Endodermal cell (in vitro differentiated cells): ENCODE results near the gene SPA17. TPM values are rescaled to one million over a fixed set of nuclear protein-coding genes. Genes with fewer than 3 reads are reported as not detected.

ENCODE experiments used
- DNase-seq: peaks from one replicate; pipeline ENCODE4 v3.0.0-alpha.2; 2017
- H3K27ac ChIP-seq: 2 replicates; pipeline ENCODE4 v1.5.1; 2013; ENCODE audit warnings: mild to moderate bottlenecking, low read depth, low read length, moderate library complexity
- H3K27me3 ChIP-seq: 2 replicates; pipeline ENCODE4 v1.6.1; 2013; ENCODE audit warnings: mild to moderate bottlenecking, low read length, moderate library complexity; ENCODE audit not compliant: insufficient read depth, control insufficient read depth, poor library complexity, severe bottlenecking
- H3K36me3 ChIP-seq: 2 replicates; pipeline ENCODE4 v1.7.0; 2013; ENCODE audit warnings: mild to moderate bottlenecking, low read length, moderate library complexity; ENCODE audit not compliant: control insufficient read depth, insufficient read depth
- H3K4me1 ChIP-seq: one replicate; pipeline ENCODE4 v1.7.0; 2013; ENCODE audit warnings: low read length; ENCODE audit not compliant: control insufficient read depth, insufficient read depth
- H3K4me3 ChIP-seq: 2 replicates; pipeline ENCODE4 v1.5.1; 2013; ENCODE audit warnings: mild to moderate bottlenecking, low read length, moderate library complexity
- H3K9ac ChIP-seq: 2 replicates; pipeline ENCODE4 v1.6.1; 2013; ENCODE audit warnings: mild to moderate bottlenecking, low read length, moderate library complexity; ENCODE audit not compliant: poor library complexity, severe bottlenecking; ENCODE audit errors: extremely low read depth
- H3K9me3 ChIP-seq: 2 replicates; pipeline ENCODE4 v1.6.1; 2013; ENCODE audit warnings: mild to moderate bottlenecking, low read length, moderate library complexity; ENCODE audit not compliant: control insufficient read depth
- H3K27ac Mint-ChIP-seq: 2 replicates; pipeline ENCODE4 v1.8.0; 2020; ENCODE audit warnings: mixed read lengths
- H3K27me3 Mint-ChIP-seq: 2 replicates; pipeline ENCODE4 v1.8.0; 2021; ENCODE audit warnings: mild to moderate bottlenecking, mixed read lengths; ENCODE audit not compliant: insufficient read depth
- H3K36me3 Mint-ChIP-seq: 2 replicates; pipeline ENCODE4 v1.8.0; 2020; ENCODE audit warnings: low read depth, mixed read lengths
- H3K4me1 Mint-ChIP-seq: 2 replicates; pipeline ENCODE4 v1.8.0; 2020; ENCODE audit warnings: mixed read lengths
- H3K4me3 Mint-ChIP-seq: 2 replicates; pipeline ENCODE4 v1.8.0; 2020; ENCODE audit warnings: mild to moderate bottlenecking, moderate library complexity, mixed read lengths
- H3K9me3 Mint-ChIP-seq: 2 replicates; pipeline ENCODE4 v1.8.0; 2020; ENCODE audit warnings: mild to moderate bottlenecking, mixed read lengths
- CTCF ChIP-seq: fragments of 200-600 bp; sonication (generic); conservative IDR thresholded peaks from 2 replicates; pipeline ENCODE4 v1.5.0; 2021; ENCODE audit warnings: antibody characterized with exemption, mild to moderate bottlenecking
- WGBS, 2 experiments: methylation state at CpG; one replicate each; pipeline versions ENCODE4 v1.1.5 to v1.1.7; 2013; ENCODE audit warnings: missing lambda C conversion rate in 2 of 2, mixed read lengths in 1 of 2; ENCODE audit not compliant: insufficient coverage in 1 of 2, insufficient read length in 1 of 2; 5-methylcytosine and 5-hydroxymethylcytosine counted together
- total RNA-seq, 2 donors: library from RNA; stranded (reverse); fragmentation: NEBNext Ultra II Directional in 1 of 2; extraction: Animal tissue kit (Norgen Biotek cat#: 25700) in 1 of 2; gene quantifications; 2 replicates in 1 of 2; 3 replicates in 1 of 2; pipeline ENCODE4 v1.2.1, GENCODE V29; 2021

Gene SPA17
- total RNA-seq, 2 donors from 2014 or later, result 19.6 to 21.8 TPM

- no peak overlapping the region for H3K9ac ChIP-seq
- H3K9me3 ChIP-seq, result no peaks in the 10 kb centered on the region
- TF ChIP-seq CTCF, result peak; percentile 27
- Mint-ChIP-seq H3K9me3 (no peaks in the 10 kb centered on the region), H3K4me3 (no peak overlapping the region), H3K27ac (no peak overlapping the region), H3K36me3 (no peaks in the 10 kb centered on the region), H3K4me1 (peaks cover 10% of the 10 kb centered on the region), H3K27me3 (peaks cover 25% of the 10 kb centered on the region)
- 60 to 72% methylated on average over 3 of the region's 3 CpGs for WGBS, 2 experiments
- H3K4me1 ChIP-seq, result peaks cover 4% of the 10 kb centered on the region
- H3K27ac ChIP-seq, result no peak overlapping the region
- no peak for DNase-seq
- no peak overlapping the region for H3K4me3 ChIP-seq
- H3K27me3 ChIP-seq, result peaks cover 42% of the 10 kb centered on the region
- H3K36me3 ChIP-seq, result no peaks in the 10 kb centered on the region
Measured at GRCh38 chr11:124670732-124671131, 3.0 kb upstream of the SPA17 start.

- H3K4me1 Mint-ChIP-seq, result peaks cover 10% of the 10 kb centered on the region
- no peaks in the 10 kb centered on the region for H3K36me3 ChIP-seq
- no peak overlapping the region for H3K27ac ChIP-seq
- no peak for TF ChIP-seq CTCF
- peak overlapping the region; percentile 56 for H3K9ac ChIP-seq
- peak overlapping the region; percentile 89 for H3K4me3 ChIP-seq
- peaks cover 22% of the 10 kb centered on the region for H3K27me3 Mint-ChIP-seq
- no peak overlapping the region for H3K27ac Mint-ChIP-seq
- no peaks in the 10 kb centered on the region for H3K36me3 Mint-ChIP-seq
- no peaks in the 10 kb centered on the region for H3K9me3 ChIP-seq
- 82 to 100% methylated on average over 3 to 6 of the region's 7 CpGs for WGBS, 2 experiments
- peak overlapping the region; percentile 87 for H3K4me3 Mint-ChIP-seq
- no peaks in the 10 kb centered on the region for H3K9me3 Mint-ChIP-seq
- DNase-seq, result no peak
- peaks cover 4% of the 10 kb centered on the region for H3K4me1 ChIP-seq
- H3K27me3 ChIP-seq, result peaks cover 36% of the 10 kb centered on the region
Measured at GRCh38 chr11:124672536-124673215, 1.0 kb upstream of the SPA17 start.

GRCh38 chr11:124674168-124674517 lies 439 bp downstream of the SPA17 start:
- peak overlapping the region; percentile 93 for H3K27ac Mint-ChIP-seq
- H3K4me3 ChIP-seq, result peak overlapping the region; percentile 89
- no peaks in the 10 kb centered on the region for H3K9me3 ChIP-seq
- TF ChIP-seq CTCF, result no peak
- 40 to 41% methylated on average over 9 to 18 of the region's 18 CpGs for WGBS, 2 experiments
- peaks cover 28% of the 10 kb centered on the region for H3K27me3 ChIP-seq
- peaks cover 10% of the 10 kb centered on the region for H3K4me1 Mint-ChIP-seq
- peak overlapping the region; percentile 82 for H3K27ac ChIP-seq
- no peaks in the 10 kb centered on the region for H3K36me3 Mint-ChIP-seq
- no peaks in the 10 kb centered on the region for H3K9me3 Mint-ChIP-seq
- peak overlapping the region; percentile 69 for H3K9ac ChIP-seq
- H3K36me3 ChIP-seq, result no peaks in the 10 kb centered on the region
- H3K4me3 Mint-ChIP-seq, result peak overlapping the region; percentile 87
- H3K4me1 ChIP-seq, result peaks cover 4% of the 10 kb centered on the region
- DNase-seq, result no peak
- peaks cover 22% of the 10 kb centered on the region for H3K27me3 Mint-ChIP-seq
